Stimulated activated CD8-positive, alpha-beta memory T cell treated with anti-CD3 and anti-CD28 coated beads, Interleukin-15, amount 100 ng/mL, for 48 hours (primary cell): Measurements from ENCODE around the gene PLEKHB1.
"Not testable (repeated sequence)": the region's sequence is repeated elsewhere in the genome, so short reads cannot be mapped to it uniquely, and the experiment has no call there.

ENCODE experiments used
- DNase-seq, 2 donors: peaks; one replicate each; pipeline ENCODE4 v3.0.0-alpha.2; 2020; ENCODE audit warnings: low read depth in 2 of 2

PLEKHB1 gene

GRCh38 chr11:73676552-73676951 is 30.2 kb downstream of the PLEKHB1 start:
- DNase-seq = not testable (repeated sequence)

DNA sequence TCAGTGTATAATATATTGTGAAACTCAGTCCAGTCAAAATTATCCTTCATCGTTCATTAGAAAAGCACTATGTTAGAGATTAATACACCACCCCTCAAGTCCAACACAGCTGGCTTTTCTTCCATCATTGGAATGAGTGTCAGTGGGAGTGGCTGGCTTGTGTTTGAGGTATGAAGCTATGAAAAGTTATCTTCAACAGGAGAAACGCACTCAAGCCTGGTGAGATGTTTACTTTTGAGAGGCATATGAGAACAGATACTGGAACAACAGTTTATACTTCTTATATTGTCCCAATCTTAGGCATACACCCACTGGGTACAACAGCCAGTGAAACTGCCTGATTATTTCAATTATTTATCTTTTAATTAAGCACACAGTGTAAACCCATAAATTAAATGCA is 34.3 kb downstream of the PLEKHB1 start:
- DNase-seq = no peak

- DNase-seq = no peak
Measured at GRCh38 chr11:73693899-73694525, 47.6 kb downstream of the PLEKHB1 start.

- DNase-seq = no peak
Measured at GRCh38 chr11:73705053-73705452, 58.7 kb downstream of the PLEKHB1 start.

DNA sequence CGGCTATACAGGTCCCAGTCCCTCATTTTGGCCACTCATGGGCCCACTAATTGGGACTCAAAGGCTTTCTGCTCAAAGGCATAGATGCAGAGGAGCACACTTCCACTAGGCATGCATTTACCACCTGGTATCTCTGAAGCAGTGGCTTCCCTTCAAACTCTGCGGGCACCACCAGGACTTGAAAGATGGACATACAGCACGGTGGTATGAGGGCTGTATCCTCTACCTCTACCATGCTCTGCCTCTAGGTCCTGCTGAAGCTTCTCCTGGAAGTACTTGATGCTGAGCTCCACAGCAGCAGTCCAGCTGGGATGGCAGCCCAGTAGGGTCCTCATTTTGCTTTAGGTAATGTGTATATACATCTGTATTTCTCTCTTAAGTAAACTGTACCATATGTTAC is 64.6 kb downstream of the PLEKHB1 start:
- no peak for DNase-seq
